Measurements from ENCODE around the gene MAPK10.

MAPK10 gene

GRCh38 chr4:86155766-86156165 lies 204.1 kb downstream of the MAPK10 start:
- no peak for TF ChIP-seq CTCF (IDR thresholded peaks at IDR 0.05; ENCODE audit: insufficient read depth, missing control alignments)
- no peak for DNase-seq (ENCODE audit: insufficient read length, low spot score)
- no peak for FAIRE-seq

- DNase-seq (ENCODE audit: insufficient read length, low spot score) (no peak), FAIRE-seq (no peak)
- no peak for TF ChIP-seq CTCF (IDR thresholded peaks at IDR 0.05; ENCODE audit: insufficient read depth, missing control alignments)
These were observed 207.4 kb downstream of the MAPK10 start for GRCh38 chr4:86152454-86152853.

- DNase-seq (ENCODE audit: insufficient read length, low spot score), result no peak
- no peak for TF ChIP-seq CTCF (IDR thresholded peaks at IDR 0.05; ENCODE audit: insufficient read depth, missing control alignments)
- no peak for FAIRE-seq
These were observed 208.7 kb downstream of the MAPK10 start for GRCh38 chr4:86151196-86151595.

- DNase-seq (ENCODE audit: insufficient read length, low spot score) (no peak), FAIRE-seq (no peak)
- no peak for TF ChIP-seq CTCF (IDR thresholded peaks at IDR 0.05; ENCODE audit: insufficient read depth, missing control alignments)
These were observed 218.7 kb downstream of the MAPK10 start for GRCh38 chr4:86141161-86141560.

GRCh38 chr4:86132468-86132867 lies 227.4 kb downstream of the MAPK10 start:
- FAIRE-seq (no peak), DNase-seq (ENCODE audit: insufficient read length, low spot score) (no peak)
- no peak for TF ChIP-seq CTCF (IDR thresholded peaks at IDR 0.05; ENCODE audit: insufficient read depth, missing control alignments)

- TF ChIP-seq CTCF (IDR thresholded peaks at IDR 0.05; ENCODE audit: insufficient read depth, missing control alignments), result no peak
- DNase-seq (ENCODE audit: insufficient read length, low spot score) (no peak), FAIRE-seq (peak; percentile 94)
These were observed 228.4 kb downstream of the MAPK10 start for GRCh38 chr4:86131456-86131855.

- TF ChIP-seq CTCF (IDR thresholded peaks at IDR 0.05; ENCODE audit: insufficient read depth, missing control alignments), result no peak
- DNase-seq (ENCODE audit: insufficient read length, low spot score), result no peak
- peak; percentile 91 for FAIRE-seq
These were observed 229.5 kb downstream of the MAPK10 start for GRCh38 chr4:86130160-86130933.

Data from D721Med (cell line).